Breast epithelium (tissue), 3 donors: ENCODE results near the gene PLCB4.

Experiments used
- CTCF ChIP-seq, 3 donors: fragments of 450-650 bp; IDR thresholded peaks; one replicate each; pipeline ENCODE4 v1.5.1; 2016 to 2017; ENCODE audit warnings: antibody characterized with exemption in 3 of 3, mild to moderate bottlenecking in 3 of 3, moderate library complexity in 3 of 3
- POLR2A ChIP-seq: fragments of 450-650 bp; IDR thresholded peaks from one replicate; pipeline ENCODE4 v1.6.1; 2016; ENCODE audit warnings: antibody characterized with exemption, mild to moderate bottlenecking, moderate library complexity
- POLR2AphosphoS5 ChIP-seq, 3 donors: sonication (generic); formaldehyde crosslinking; IDR thresholded peaks; one replicate each; pipeline ENCODE4 v1.6.1; 2017; ENCODE audit warnings: antibody characterized with exemption in 3 of 3

- no peak for TF ChIP-seq CTCF (IDR thresholded peaks at IDR 0.05)
- no peak for TF ChIP-seq POLR2A
- no peak for TF ChIP-seq POLR2AphosphoS5 (IDR thresholded peaks at IDR 0.05)
Observed at GRCh38 chr20:9269280-9269971, 200.5 kb downstream of the PLCB4 start.
